NT2/D1 (cell line): ENCODE results near the gene SELENOO.

ENCODE experiments used
- DNase-seq: peaks from one replicate; pipeline ENCODE4 v3.0.0-alpha.2; 2011; ENCODE audit warnings: low read depth, low spot score
- H3K27me3 ChIP-seq: 2 replicates; pipeline ENCODE4 v1.6.0; 2011; ENCODE audit warnings: mild to moderate bottlenecking; ENCODE audit not compliant: insufficient read length, insufficient read depth
- H3K36me3 ChIP-seq: 2 replicates; pipeline ENCODE4 v1.6.1; 2011; ENCODE audit warnings: mild to moderate bottlenecking, low read length, mixed read lengths; ENCODE audit not compliant: insufficient read depth, insufficient read length
- H3K4me1 ChIP-seq: 2 replicates; pipeline ENCODE4 v1.5.1; 2011; ENCODE audit not compliant: insufficient read depth, insufficient read length
- H3K4me3 ChIP-seq: 2 replicates; pipeline ENCODE4 v1.5.1; 2011; ENCODE audit warnings: low read depth; ENCODE audit not compliant: insufficient read length
- H3K9ac ChIP-seq: 2 replicates; pipeline ENCODE4 v1.6.0; 2011; ENCODE audit warnings: low read depth; ENCODE audit not compliant: insufficient read length
- H3K9me3 ChIP-seq: 2 replicates; pipeline ENCODE4 v1.5.1; 2011; ENCODE audit warnings: mild to moderate bottlenecking, low read length; ENCODE audit not compliant: insufficient read depth
- SUZ12 ChIP-seq: IDR thresholded peaks from 2 replicates; pipeline ENCODE4 v1.6.1; 2011; ENCODE audit not compliant: insufficient read length, insufficient read depth; ENCODE audit errors: extremely low read depth
- YY1 ChIP-seq: IDR thresholded peaks from 2 replicates; pipeline ENCODE4 v1.6.1; 2011; ENCODE audit not compliant: insufficient read length, insufficient read depth
- ZNF274 ChIP-seq: IDR thresholded peaks from 2 replicates; pipeline ENCODE4 v1.6.1; 2011; ENCODE audit warnings: mild to moderate bottlenecking, low read depth, low read length

The SELENOO gene

DNA sequence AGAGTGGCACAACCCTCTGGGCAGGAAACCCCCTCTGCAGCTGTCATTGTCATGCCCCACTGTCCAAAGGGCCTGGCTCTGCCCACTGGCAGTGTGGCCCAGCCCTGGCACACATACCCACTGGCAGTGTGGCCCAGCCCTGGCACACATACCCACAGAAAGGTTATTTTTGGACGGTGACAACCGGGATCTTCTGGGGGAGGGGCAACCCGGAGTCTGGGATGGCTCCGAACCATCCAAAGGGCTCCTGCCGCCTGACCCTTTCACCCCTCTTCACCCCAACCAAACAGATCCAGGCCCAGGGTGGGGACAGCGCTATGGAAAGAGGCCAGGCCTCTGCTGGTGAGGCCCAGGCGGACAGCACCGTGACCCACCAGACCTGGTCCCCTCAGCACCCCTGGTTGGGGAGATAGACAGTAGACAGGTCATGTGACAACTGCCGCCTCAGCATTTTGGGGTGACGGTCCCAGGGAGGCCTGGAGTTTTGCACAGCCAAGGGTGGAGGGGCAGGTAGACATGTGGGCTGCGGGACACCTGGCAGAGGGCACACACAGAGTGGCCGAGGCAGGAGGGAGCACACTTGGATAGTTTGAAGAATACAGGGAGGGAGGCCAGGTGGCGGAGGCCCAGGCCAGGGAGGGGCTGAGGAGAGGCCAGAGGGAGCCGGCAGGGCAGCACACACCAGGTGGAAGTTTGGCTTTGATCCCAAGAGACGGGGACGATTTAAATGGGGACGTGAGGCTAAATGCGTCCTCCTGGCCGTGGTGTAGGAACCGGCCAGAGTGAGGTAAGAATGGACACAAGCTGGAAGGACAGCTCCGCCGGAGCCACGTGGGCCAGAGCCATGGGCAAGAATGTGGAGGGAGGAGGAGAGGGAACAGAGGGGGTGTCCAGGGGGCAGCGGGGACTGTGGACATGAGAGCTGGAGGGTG lies 57.8 kb downstream of the SELENOO start:
- Histone ChIP-seq H3K9me3 (no peaks in the 10 kb centered on the region), H3K4me3 (no peak overlapping the region), H3K27me3 (no peaks in the 10 kb centered on the region), H3K9ac (peak overlapping the region; percentile 17), H3K4me1 (peaks cover 19% of the 10 kb centered on the region), H3K36me3 (peaks cover 10% of the 10 kb centered on the region)
- DNase-seq: no peak
- TF ChIP-seq YY1 (no peak), ZNF274 (no peak), SUZ12 (no peak)

DNA sequence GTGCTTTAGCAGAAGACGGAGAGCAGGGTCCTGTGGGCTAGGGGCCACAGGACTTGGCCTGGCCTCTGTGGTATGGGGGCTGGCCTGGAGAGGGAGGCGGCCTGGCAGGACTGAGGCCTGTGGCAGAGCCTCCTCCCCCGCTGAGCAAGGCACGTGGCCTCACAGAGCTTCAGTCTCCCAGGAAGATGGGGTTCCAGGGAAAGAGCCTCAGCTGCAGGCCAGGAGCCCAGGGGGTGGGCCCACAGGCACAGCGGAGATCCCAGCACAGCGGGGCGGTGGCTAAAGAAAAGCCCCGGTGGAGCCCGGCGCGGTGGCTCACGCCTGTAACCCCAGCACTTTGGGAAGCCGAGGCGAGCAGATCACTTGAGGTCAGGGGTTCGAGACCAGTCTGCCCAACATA lies 58.5 kb downstream of the SELENOO start:
- Histone ChIP-seq H3K27me3 (no peaks in the 10 kb centered on the region), H3K9ac (no peak overlapping the region), H3K4me1 (peaks cover 19% of the 10 kb centered on the region), H3K4me3 (no peak overlapping the region), H3K36me3 (peaks cover 5% of the 10 kb centered on the region), H3K9me3 (no peaks in the 10 kb centered on the region)
- TF ChIP-seq ZNF274 (no peak), YY1 (no peak), SUZ12 (no peak)
- DNase-seq: no peak

DNA sequence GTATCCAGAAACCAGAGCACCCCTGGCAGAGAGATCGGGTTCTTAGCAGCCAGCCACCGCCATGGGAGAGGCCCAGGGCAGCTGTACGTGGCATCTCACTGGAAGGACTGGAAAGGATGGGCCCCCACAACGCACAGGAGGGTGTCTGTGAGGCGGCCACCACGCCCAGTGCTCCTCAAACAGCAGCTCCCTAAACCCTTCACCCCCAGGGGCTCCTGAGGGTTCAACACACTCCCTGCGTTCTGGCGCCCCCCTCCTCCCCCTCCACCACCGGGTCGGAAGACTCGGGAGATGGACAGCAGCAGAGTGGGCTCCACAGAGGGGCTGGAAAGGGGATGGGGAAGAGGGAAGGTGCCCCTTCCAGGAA lies 59.6 kb downstream of the SELENOO start:
- Histone ChIP-seq H3K4me3 (peak overlapping the region; percentile 56), H3K4me1 (peaks cover 19% of the 10 kb centered on the region), H3K27me3 (peaks cover 2% of the 10 kb centered on the region), H3K9me3 (no peaks in the 10 kb centered on the region), H3K36me3 (peaks cover 5% of the 10 kb centered on the region), H3K9ac (peak overlapping the region; percentile 80)
- no peak for TF ChIP-seq SUZ12
- TF ChIP-seq ZNF274: no peak
- no peak for DNase-seq

DNA sequence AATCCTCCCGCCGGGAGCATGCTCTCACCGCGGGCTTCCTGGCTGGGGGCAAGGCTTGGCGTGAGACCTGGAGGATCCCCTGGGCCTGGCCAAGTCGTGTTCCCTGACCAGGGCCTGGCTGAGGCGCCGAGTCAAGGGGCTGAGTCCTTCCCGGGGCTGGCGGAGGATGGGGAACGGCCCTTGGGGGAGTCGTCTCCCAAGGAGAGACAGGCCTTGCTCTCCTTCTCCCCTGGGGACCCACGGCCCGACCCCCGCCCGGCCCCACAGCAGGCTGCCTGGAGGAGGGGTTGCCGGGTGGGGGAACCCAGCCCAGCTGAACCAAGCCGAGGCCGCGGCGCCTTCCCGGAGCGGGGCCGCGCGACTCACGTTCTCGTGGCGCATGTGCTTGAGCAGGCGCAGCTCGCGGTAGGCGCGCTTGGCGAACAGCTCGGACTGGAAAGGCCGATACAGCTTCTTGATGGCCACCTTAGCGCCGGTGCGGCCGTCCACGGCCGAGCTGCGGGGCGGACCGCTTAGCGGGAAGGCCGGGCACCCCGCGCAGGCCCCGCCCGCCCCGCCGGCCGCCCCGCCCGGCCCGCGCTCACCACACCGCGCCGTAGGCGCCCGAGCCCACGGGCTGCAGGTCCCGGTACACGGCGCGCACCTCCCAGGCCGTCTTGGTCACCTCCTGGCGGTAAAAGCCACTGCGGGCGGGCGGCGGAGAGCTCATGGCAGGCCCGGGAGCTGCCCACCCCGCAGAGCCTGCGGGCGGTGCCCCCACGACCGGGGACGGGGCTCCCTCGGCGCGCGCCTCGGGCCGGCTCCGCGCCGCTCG lies 60.2 kb downstream of the SELENOO start:
- Histone ChIP-seq H3K4me1 (peaks cover 19% of the 10 kb centered on the region), H3K4me3 (peak overlapping the region; percentile 56), H3K27me3 (peaks cover 4% of the 10 kb centered on the region), H3K9me3 (no peaks in the 10 kb centered on the region), H3K36me3 (peaks cover 5% of the 10 kb centered on the region), H3K9ac (peak overlapping the region; percentile 80)
- DNase-seq: no peak
- TF ChIP-seq YY1 (no peak), SUZ12 (no peak), ZNF274 (no peak)

DNA sequence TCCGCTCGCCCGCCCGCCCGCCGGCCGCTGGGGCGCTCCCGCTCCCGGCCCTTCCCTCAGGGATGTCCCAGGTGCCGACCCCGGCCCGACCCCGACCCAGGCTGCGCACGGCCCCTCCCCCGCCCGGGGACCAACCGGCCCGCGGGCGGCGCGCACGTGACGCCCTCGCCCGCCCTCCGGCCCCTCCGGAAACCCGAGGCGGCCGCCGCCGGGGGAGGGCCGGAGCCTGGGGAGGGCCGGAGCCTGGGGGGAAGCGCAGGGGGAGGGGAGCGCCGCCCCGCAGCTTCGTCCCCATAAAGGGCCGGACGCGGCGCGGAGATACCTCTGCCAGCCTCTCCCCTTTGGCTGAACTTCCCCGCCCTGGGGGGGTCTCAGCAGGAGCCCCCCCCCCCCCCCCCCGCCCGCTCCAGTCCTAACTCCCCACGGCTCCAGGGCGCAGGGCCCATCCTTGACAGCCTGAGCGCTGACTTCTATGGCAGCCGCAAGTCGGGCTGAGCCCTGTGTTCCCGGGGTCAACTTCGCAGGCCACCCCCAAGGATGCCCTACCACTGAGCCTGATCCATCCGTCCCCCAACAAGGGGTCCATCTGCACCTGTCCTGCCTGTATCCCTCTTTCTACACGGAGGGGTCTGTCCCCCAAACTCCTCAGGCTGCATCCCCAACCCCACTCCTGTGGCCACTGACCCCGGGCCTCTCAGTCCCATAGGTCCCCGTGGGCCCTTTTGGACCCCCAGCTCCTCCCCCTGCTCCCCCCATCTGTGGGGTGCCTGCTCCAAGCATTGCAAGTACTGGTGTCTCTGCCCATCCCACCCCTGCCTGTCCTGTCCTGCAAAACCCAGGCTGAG lies 61.0 kb downstream of the SELENOO start, which contains the start of gene MAPK12:
Gene MAPK12, minus strand, starts transcription at position 69 of the 845 bp plus-strand sequence. CDS start 174 bp downstream, outside the sequence.
- Histone ChIP-seq H3K27me3 (peaks cover 4% of the 10 kb centered on the region), H3K36me3 (no peaks in the 10 kb centered on the region), H3K9me3 (no peaks in the 10 kb centered on the region; the same call in 1 of the 2 replicates), H3K4me1 (peaks cover 19% of the 10 kb centered on the region), H3K9ac (peak within 1 kb of the TSS; percentile 80), H3K4me3 (peak within 1 kb of the TSS; percentile 56)
- no peak for TF ChIP-seq YY1
- TF ChIP-seq ZNF274: no peak
- no peak for TF ChIP-seq SUZ12
- no peak for DNase-seq

DNA sequence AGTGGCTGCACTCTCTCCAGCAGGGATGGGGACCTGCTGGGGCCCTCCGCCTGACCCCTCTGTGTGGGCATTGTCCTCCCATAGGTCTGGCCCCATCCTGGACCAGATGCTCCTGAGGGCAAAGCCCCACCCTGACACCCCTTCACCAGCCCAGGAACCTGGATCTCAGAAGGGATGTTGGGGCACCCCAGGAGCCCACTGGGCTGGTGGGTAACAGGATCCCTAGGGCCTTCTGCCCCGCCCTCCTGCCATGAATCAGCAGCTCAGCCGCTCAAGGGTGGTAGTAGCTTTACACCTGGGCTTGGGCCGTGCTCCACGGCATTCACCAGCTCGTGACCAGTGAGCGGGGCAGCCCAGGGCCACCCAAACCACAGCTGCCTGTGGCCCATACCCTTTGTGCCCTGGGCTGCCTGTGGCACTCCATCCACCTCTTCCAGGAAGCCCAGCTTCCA lies 61.7 kb downstream of the SELENOO start:
- Histone ChIP-seq H3K9me3 (no peaks in the 10 kb centered on the region; the same call in 1 of the 2 replicates), H3K4me3 (no peak overlapping the region), H3K4me1 (peaks cover 19% of the 10 kb centered on the region), H3K9ac (peak overlapping the region; percentile 66), H3K27me3 (peaks cover 4% of the 10 kb centered on the region), H3K36me3 (no peaks in the 10 kb centered on the region)
- DNase-seq: no peak
- TF ChIP-seq YY1 (no peak), SUZ12 (no peak), ZNF274 (no peak)
